CMK (cell line): ENCODE data around the gene C20orf173.

Experiments
- DNase-seq: peaks from one replicate; pipeline ENCODE4 v3.0.0-alpha.2; 2010; ENCODE audit warnings: low read depth

Gene C20orf173

GRCh38 chr20:35506872-35507638 lies 22.4 kb downstream of the C20orf173 start:
- DNase-seq: no peak

- no peak for DNase-seq
These were observed 23.3 kb downstream of the C20orf173 start for GRCh38 chr20:35506179-35506578.

GRCh38 chr20:35504751-35505150 lies 24.7 kb downstream of the C20orf173 start:
- DNase-seq: no peak

GRCh38 chr20:35503841-35504561 lies 25.5 kb downstream of the C20orf173 start:
- DNase-seq: no peak

- no peak for DNase-seq
These were observed 26.2 kb downstream of the C20orf173 start for GRCh38 chr20:35503281-35503680.

GRCh38 chr20:35502352-35502751 lies 27.1 kb downstream of the C20orf173 start:
- DNase-seq: no peak

GRCh38 chr20:35499271-35499670 lies 30.2 kb downstream of the C20orf173 start:
- no peak for DNase-seq

- no peak for DNase-seq
These were observed 31.7 kb downstream of the C20orf173 start for GRCh38 chr20:35497780-35498189.

- DNase-seq: no peak
These were observed 32.1 kb downstream of the C20orf173 start for GRCh38 chr20:35497320-35497719.

- no peak for DNase-seq
These were observed 33.0 kb downstream of the C20orf173 start for GRCh38 chr20:35496481-35496880.

- no peak for DNase-seq
These were observed 37.1 kb downstream of the C20orf173 start for GRCh38 chr20:35492352-35492751.

- no peak for DNase-seq
These were observed 37.6 kb downstream of the C20orf173 start for GRCh38 chr20:35491823-35492222.

GRCh38 chr20:35490736-35491181 lies 38.7 kb downstream of the C20orf173 start:
- DNase-seq: peak; percentile 64

GRCh38 chr20:35489717-35490116 lies 39.7 kb downstream of the C20orf173 start:
- peak; percentile 30 for DNase-seq

- no peak for DNase-seq
These were observed 42.0 kb downstream of the C20orf173 start for GRCh38 chr20:35487479-35487878.

- no peak for DNase-seq
These were observed 49.7 kb downstream of the C20orf173 start for GRCh38 chr20:35479798-35480197.

GRCh38 chr20:35478804-35479472 lies 50.5 kb downstream of the C20orf173 start:
- DNase-seq: no peak
